Gastrocnemius medialis (tissue), 4 donors: ENCODE data around the gene CCDC57. TPM values are rescaled to one million over a fixed set of nuclear protein-coding genes. Genes with fewer than 3 reads are reported as not detected.
"Not testable (repeated sequence)": the region's sequence is repeated elsewhere in the genome, so short reads cannot be mapped to it uniquely, and the experiment has no call there.

Source experiments
- ATAC-seq, 2 donors: fragments of 150-250 bp; one replicate each; pipeline ENCODE4 v1.9.1; 2016
- DNase-seq, 2 donors: peaks; one replicate each; pipeline ENCODE4 v3.0.0-alpha.2; 2019
- H3K27ac ChIP-seq, 4 donors: fragments of 200-600 bp; sonication (generic); 1 replicate in 1 of 4; 2 replicates in 3 of 4; pipeline ENCODE4 v1.5.1; 2016 to 2018; ENCODE audit warnings: mild to moderate bottlenecking in 2 of 4, moderate library complexity in 1 of 4
- H3K27me3 ChIP-seq, 3 donors: fragments of 200-600 bp; sonication (generic) in 2 of 3; 1 replicate in 1 of 3; 2 replicates in 2 of 3; pipeline versions ENCODE4 v1.5.1 to v1.6.0; 2016 to 2019; ENCODE audit warnings: mild to moderate bottlenecking in 1 of 3, moderate library complexity in 1 of 3
- H3K36me3 ChIP-seq, 2 donors: fragments of 200-600 bp; sonication (generic) in 1 of 2; one replicate each; pipeline ENCODE4 v1.5.1; 2017 to 2018
- H3K4me1 ChIP-seq, 2 donors: fragments of 200-600 bp; sonication (generic) in 1 of 2; one replicate each; pipeline ENCODE4 v1.5.1; 2016 to 2017; ENCODE audit warnings: mild to moderate bottlenecking in 2 of 2
- H3K4me3 ChIP-seq, 4 donors: fragments of 200-600 bp; sonication (generic) in 3 of 4; 1 replicate in 1 of 4; 2 replicates in 3 of 4; pipeline ENCODE4 v1.5.1; 2016 to 2019; ENCODE audit warnings: mild to moderate bottlenecking in 2 of 4
- H3K9me3 ChIP-seq, 3 donors: fragments of 200-600 bp; sonication (generic) in 2 of 3; 1 replicate in 1 of 3; 2 replicates in 2 of 3; pipeline ENCODE4 v1.5.1; 2016 to 2019
- POLR2A ChIP-seq, 2 donors: fragments of 450-650 bp; IDR thresholded peaks; one replicate each; pipeline ENCODE4 v1.6.1; 2017; ENCODE audit warnings: antibody characterized with exemption in 2 of 2, mild to moderate bottlenecking in 2 of 2, moderate library complexity in 2 of 2
- in situ Hi-C, 4 donors: fragments of 200-750 bp; cut with MboI; loops; one replicate each; pipeline versions ENCODE4 v1.15.0 to v1.8.0; 2017; ENCODE audit warnings: low sequenced_read_pairs in 4 of 4
- intact Hi-C: fragments of 100-400 bp; cut with DNase I; formaldehyde crosslinking; loops from one replicate; pipeline ENCODE4 v1.15.1; 2023; ENCODE audit warnings: low total_unique reads
- total RNA-seq, 4 donors: library from RNA; depleted of rRNA; stranded (reverse); fragments of >200 nt; gene quantifications; one replicate each; pipeline versions ENCODE4 v1.1.0 to v1.2.3, GENCODE V29; 2016
- TF ChIP-seq, protein P1 (sequence below), 5 experiments: fragments of 450-650 bp in 3 of 5; fragments of 200-600 bp in 2 of 5; sonication (generic) in 2 of 5; IDR thresholded peaks in 4 of 5; conservative IDR thresholded peaks in 1 of 5; 1 replicate in 4 of 5; 2 replicates in 1 of 5; pipeline ENCODE4 v1.5.1; 2016 to 2019; ENCODE audit warnings: antibody characterized with exemption in 5 of 5, mild to moderate bottlenecking in 3 of 5, moderate library complexity in 3 of 5

Gene CCDC57, protein sequence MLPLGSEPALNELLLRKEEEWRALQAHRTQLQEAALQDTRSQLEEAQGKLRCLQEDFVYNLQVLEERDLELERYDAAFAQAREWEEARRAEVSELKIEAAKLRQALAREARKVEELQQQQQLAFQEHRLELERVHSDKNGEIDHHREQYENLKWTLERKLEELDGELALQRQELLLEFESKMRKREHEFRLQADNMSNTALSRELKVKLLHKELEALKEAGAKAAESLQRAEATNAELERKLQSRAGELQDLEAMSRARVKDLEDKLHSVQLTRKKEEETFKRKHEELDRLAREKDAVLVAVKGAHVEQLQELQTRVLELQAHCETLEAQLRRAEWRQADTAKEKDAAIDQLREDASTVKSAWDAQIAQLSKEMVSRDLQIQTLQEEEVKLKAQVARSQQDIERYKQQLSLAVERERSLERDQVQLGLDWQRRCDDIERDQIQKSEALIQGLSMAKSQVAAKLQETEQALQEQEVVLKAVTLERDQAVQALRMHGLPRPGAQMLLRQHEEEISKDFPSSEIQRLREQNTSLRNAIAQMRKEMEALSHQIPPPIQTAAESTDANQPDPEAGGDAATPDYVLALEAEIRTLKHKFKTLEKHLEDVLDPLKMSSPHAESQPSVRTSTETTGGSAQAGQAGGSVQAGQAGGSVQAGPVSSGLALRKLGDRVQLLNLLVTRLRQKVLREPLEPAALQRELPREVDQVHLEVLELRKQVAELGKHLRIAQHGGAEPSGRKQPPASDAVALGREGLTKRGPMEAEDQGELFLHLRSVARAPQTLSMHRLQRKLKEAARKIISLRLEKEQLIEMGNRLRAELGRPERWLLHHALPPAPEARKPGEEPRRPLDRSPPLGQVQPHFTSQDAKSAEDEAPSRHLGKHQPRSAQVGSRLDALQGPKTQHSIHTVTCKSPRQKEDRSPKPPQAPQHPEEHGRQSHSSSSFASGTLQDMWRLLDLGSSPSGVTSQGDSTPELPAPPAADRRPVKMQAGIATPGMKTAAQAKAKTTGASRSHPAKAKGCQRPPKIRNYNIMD
- 10 to 100 TPM in 1 of 4 donors, 1 to 10 TPM in 3; 3.7 to 11.3 (median 5.1) TPM for total RNA-seq

DNA sequence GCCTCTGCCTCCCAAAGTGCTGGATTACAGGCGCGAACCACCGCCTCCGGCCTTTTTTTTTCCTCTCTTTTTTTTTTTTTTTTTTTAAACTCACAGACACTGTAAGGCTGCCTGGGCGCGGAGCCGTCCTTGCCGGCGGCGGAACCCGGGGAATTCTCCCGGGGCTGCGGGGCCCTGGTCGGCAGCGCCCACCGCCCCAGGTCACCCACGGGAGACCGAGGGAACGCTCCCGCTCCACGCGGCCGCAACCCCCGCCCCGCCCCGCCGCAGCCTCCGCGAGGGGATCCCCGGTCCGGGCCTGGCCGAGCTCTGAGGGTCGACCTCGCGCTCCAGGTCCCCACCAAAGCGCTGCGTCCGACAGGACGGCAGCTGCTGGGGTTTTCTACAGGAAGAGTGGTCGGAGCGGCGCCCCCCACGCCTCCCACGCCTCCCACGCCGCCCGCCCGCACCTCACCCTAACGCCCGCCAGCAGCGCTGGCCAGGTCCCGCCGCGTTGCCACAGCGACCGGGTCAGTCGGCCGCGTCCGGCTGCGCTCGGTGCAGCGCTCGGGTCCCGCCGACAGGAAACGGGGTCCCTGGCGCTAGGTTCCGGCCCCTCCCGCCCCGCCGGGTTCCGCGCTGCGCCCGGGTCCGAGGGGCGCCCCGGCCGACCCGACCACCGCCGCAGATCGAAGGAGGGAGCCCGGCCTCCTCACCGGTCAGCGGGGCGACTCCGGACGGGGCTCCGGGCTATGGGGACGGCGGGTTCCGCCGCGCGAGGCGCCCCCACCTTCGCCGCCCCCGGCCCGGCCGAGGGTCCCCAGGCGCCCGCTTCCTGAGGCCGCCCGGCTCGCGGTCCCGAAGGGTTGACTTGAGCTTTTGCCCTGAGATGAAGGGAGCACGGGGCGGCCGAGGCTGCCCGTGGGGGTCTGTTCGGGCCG is at the start of gene CCDC57:
CCDC57 (minus strand) TSS at position 512 of the 920 bp plus-strand sequence. CDS start 10,898 bp downstream, outside the sequence.
- intact Hi-C loops (loop anchor here (1.0 kb wide), 1 partner anchor 85 kb away; no protein-coding TSS in a partner anchor), in situ Hi-C loops (no loop called here)
- H3K4me3 ChIP-seq: peak within 1 kb of the TSS; percentile 75 to 96 (median 88)
- no peaks in the 10 kb centered on the region for H3K9me3 ChIP-seq
- ATAC-seq: peak; percentile 77 to 84
- H3K27me3 ChIP-seq: no peaks in the 10 kb centered on the region
- peaks cover 17 to 19% of the 10 kb centered on the region in 2 donors for H3K4me1 ChIP-seq
- H3K36me3 ChIP-seq: no peaks in the 10 kb centered on the region
- peak; percentile 57 to 73 for DNase-seq
- TF ChIP-seq, protein P1, sequence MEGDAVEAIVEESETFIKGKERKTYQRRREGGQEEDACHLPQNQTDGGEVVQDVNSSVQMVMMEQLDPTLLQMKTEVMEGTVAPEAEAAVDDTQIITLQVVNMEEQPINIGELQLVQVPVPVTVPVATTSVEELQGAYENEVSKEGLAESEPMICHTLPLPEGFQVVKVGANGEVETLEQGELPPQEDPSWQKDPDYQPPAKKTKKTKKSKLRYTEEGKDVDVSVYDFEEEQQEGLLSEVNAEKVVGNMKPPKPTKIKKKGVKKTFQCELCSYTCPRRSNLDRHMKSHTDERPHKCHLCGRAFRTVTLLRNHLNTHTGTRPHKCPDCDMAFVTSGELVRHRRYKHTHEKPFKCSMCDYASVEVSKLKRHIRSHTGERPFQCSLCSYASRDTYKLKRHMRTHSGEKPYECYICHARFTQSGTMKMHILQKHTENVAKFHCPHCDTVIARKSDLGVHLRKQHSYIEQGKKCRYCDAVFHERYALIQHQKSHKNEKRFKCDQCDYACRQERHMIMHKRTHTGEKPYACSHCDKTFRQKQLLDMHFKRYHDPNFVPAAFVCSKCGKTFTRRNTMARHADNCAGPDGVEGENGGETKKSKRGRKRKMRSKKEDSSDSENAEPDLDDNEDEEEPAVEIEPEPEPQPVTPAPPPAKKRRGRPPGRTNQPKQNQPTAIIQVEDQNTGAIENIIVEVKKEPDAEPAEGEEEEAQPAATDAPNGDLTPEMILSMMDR (IDR thresholded peaks at IDR 0.05 in 4 of 5, conservative IDR thresholded peaks at IDR 0.05 in 1 of 5): peak in 3 of 5 experiments; percentile 24 to 52 (median 31)
- TF ChIP-seq POLR2A (IDR thresholded peaks at IDR 0.05): peak; percentile 58 to 83
- peak within 1 kb of the TSS; percentile 73 to 93 (median 88) for H3K27ac ChIP-seq

DNA sequence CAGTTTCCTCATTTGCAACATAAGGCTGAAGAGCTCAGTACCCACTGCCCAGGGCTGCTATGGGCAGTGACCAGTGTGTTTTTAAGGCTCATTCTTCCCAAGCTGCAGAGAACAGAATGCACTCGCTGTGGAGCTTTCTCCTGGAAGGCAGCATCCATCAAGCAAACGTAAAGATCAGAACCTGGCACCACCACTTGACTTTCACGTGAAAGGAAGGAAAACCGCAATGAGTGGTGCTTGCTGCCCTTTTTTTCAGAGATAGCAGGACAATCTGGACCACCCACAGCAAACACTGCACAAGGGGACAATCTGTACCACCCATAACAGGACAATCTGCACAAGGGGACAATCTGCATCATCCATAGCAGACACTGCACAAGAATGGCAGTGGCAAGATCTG is 49.7 kb upstream of the CCDC57 start:
- intact Hi-C loops (no loop called here), in situ Hi-C loops (no loop called here)
- no peak for ATAC-seq
- TF ChIP-seq, protein P1 (IDR thresholded peaks at IDR 0.05 in 4 of 5, conservative IDR thresholded peaks at IDR 0.05 in 1 of 5): no peak
- TF ChIP-seq POLR2A (IDR thresholded peaks at IDR 0.05): no peak
- no peak for DNase-seq
- Histone ChIP-seq H3K4me3 (no peak overlapping the region), H3K36me3 (peaks cover 0 to 76% of the 10 kb centered on the region in 2 donors), H3K9me3 (no peaks in the 10 kb centered on the region), H3K27me3 (no peaks in the 10 kb centered on the region), H3K4me1 (peaks cover 14 to 17% of the 10 kb centered on the region in 2 donors), H3K27ac (peak overlapping the region in 1 of 4 donors; percentile 48)

DNA sequence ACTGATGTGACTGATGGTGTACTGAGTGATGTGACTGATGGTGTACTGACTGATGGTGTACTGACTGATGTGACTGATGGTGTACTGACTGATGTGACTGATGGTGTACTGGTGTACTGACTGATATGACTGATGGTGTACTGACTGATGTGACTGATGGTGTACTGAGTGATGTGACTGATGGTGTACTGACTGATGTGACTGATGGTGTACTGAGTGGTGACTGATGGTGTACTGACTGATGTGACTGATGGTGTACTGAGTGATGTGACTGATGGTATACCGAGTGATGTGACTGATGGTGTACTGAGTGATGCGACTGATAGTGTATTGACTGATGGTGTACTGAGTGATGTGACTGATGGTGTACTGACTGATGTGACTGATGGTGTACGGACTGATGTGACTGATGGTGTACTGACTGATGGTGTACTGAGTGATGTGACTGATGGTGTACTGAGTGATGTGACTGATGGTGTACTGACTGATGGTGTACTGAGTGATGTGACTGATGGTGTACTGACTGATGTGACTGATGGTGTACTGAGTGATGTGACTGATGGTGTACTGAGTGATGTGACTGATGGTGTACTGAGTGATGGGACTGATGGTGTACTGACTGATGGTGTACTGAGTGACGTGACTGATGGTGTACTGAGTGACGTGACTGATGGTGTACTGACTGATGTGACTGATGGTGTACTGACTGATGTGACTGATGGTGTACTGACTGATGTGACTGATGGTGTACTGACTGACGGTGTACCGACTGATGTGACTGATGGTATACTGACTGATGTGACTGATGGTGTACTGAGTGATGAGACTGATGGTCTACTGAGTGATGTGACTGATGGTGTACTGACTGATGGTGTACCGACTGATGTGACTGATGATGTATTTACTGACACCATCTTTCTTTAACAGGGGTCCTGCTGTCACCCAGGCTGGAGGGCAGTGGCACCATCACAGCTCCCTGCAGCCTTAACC is 47.6 kb upstream of the CCDC57 start:
- DNase-seq, H3K27me3 ChIP-seq, ATAC-seq, H3K27ac ChIP-seq, H3K4me1 ChIP-seq, H3K4me3 ChIP-seq, intact Hi-C loops, H3K9me3 ChIP-seq, in situ Hi-C loops: not testable (repeated sequence)
- H3K36me3 ChIP-seq: peaks cover 0 to 93% of the 10 kb centered on the region in 2 donors

DNA sequence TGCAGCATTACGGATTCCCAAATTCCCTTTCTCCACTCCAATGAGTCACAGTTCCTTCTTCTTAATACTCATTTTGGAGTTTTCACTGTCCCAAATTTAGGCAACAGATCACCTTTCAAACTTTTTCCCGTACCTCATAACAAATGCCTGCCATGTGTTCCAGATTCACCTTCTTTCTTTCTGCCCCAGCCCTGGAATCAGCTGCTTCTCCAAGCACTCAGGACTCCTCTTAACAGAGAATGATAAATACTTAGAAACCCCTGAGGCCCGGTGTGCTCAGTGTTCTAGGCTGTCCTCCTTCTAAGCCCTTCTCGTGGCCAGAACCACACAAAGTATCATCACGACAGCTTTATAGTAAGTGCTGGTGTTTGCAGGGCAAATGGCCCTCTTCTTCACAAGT is 45.9 kb upstream of the CCDC57 start:
- no peak overlapping the region for H3K4me3 ChIP-seq
- intact Hi-C loops (no loop called here), in situ Hi-C loops (no loop called here)
- no peaks in the 10 kb centered on the region for H3K27me3 ChIP-seq
- no peaks in the 10 kb centered on the region for H3K9me3 ChIP-seq
- no peak for DNase-seq
- no peaks in the 10 kb centered on the region for H3K4me1 ChIP-seq
- no peak for ATAC-seq
- peaks cover 0 to 87% of the 10 kb centered on the region in 2 donors for H3K36me3 ChIP-seq
- H3K27ac ChIP-seq: peak overlapping the region in 1 of 4 donors; percentile 1
- no peak for TF ChIP-seq POLR2A (IDR thresholded peaks at IDR 0.05)
- TF ChIP-seq, protein P1 (IDR thresholded peaks at IDR 0.05 in 4 of 5, conservative IDR thresholded peaks at IDR 0.05 in 1 of 5): no peak
